ENCODE data around the gene CCDC6. TPM values are rescaled to one million over a fixed set of nuclear protein-coding genes. Genes with fewer than 3 reads are reported as not detected.

CCDC6 gene
- 31.4 to 39.6 TPM (median 33.8 TPM) in 5 replicates for total RNA-seq (2022; extraction: Qiagen RNA extraction)

DNA sequence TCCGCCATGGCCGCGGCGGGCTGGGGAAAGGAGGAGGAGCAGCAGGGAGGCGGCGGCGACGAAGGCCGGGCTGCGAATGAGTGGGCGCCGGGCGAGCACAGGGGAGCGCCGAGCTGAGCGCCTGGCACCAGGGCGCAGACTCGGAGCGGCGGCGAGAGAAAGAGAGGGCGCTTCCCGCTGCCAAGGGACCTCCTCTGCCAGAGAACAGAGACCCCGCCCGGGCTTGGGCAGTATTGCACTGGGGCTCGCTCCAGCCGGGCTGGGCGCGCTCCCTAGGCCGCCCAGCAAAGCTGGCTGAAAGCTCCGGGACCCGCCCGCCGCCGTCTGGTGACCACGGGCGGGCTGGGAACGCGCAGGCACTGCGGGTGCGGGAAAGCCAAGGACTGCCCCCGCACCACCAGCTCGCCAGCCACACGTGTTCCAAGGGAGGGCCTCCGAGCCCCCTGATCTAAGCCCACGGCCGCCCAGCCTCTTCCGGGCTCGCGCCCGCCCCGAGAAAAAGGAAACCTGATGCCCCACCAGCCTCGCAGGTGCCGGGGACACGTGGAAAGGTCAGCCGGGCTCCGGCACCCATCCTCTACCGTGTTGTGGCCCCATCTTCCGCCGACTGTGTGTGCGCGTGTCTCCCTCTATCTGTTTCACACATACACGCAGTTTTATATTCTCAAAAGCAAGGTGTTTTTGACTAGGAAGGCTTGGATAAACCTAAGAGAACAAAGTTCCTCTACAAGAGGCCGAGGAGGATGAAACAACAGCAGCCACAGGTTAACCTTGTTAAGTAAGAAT is at the start of gene CCDC6:
TSS of gene CCDC6 (minus strand) at position 140 of the 786 bp plus-strand sequence. CDS start at position 8, 132 bp downstream.

GRCh38 chr10:59753267-59753666 is 153.1 kb downstream of the CCDC6 start, which contains the start of gene MRLN:
MRLN (minus strand) TSS chr10:59753455.

Other genes with a start within 250 kb of the CCDC6 start
- gene SLC16A9, start 196.7 kb downstream of the CCDC6 start, total RNA-seq (2022; extraction: Qiagen RNA extraction), result 0.08 to 0.13 TPM (median 0.12 TPM) in 5 replicates
- gene MRLN, start 153.1 kb downstream of the CCDC6 start, total RNA-seq (2022; extraction: Qiagen RNA extraction), result not detected in 5 replicates

All from A549 treated with Hydrocortisone at 1 μM for 4 hours (cell line).